ENCODE measurements around the gene STRN.
"Not testable (repeated sequence)": the region's sequence is repeated elsewhere in the genome, so short reads cannot be mapped to it uniquely, and the experiment has no call there.

GRCh38 chr2:36824683-36825082, 141.7 kb downstream of the STRN start:
- TF ChIP-seq POLR2A (IDR thresholded peaks at IDR 0.05; ENCODE audit: extremely low read depth, insufficient read length); CTCF (IDR thresholded peaks at IDR 0.05; ENCODE audit: low read depth, low read length); MAX (IDR thresholded peaks at IDR 0.05; ENCODE audit: low read depth, low read length); MYC (IDR thresholded peaks at IDR 0.05; ENCODE audit: low read depth, low read length): not testable (repeated sequence)

All from NB4 (cell line).